Endothelial cell of umbilical vein (primary cell): ENCODE data around the gene NFATC1. TPM values are rescaled to one million over a fixed set of nuclear protein-coding genes. Genes with fewer than 3 reads are reported as not detected.

Experiments
- BruUV-seq: library from RNA; stranded (reverse); fragments of 400-500 nt; replicated peaks from 2 replicates; lab custom pipeline; 2021; lab: Mats Ljungman, UMichigan
- CTCF ChIA-PET: fragments of 300-600, 350-600 bp; sonication (Branson Sonifier 250); formaldehyde crosslinking; loops from one replicate; lab custom pipeline; 2021; ENCODE audit warnings: antibody characterized with exemption, inconsistent platforms; lab: Charles Lee
- POLR2A ChIA-PET: fragments of 300-600, 350-600 bp; sonication (Branson Sonifier 250); formaldehyde crosslinking; loops from one replicate; lab custom pipeline; 2021; ENCODE audit warnings: antibody characterized with exemption, inconsistent platforms; lab: Charles Lee
- DNase-seq: peaks from one replicate; pipeline ENCODE4 v3.0.0-alpha.2; 2011; ENCODE audit warnings: low read depth, low spot score
- FAIRE-seq: peaks from 2 replicates; lab custom pipeline; 2011; peaks lifted over from hg19 to GRCh38; lab: Jason Lieb, UNC
- H2AFZ ChIP-seq: 2 replicates; pipeline ENCODE4 v1.6.0; 2012; ENCODE audit warnings: low read depth, low read length, control low read depth, inconsistent platforms
- H3K27ac ChIP-seq: 2 replicates; pipeline ENCODE4 v1.5.1; 2011; ENCODE audit warnings: low read depth, mild to moderate bottlenecking, control low read depth, low read length, moderate library complexity; ENCODE audit not compliant: insufficient read depth
- H3K27me3 ChIP-seq, 2 experiments: 2 replicates each; pipeline versions ENCODE4 v1.6.0 to v1.6.1; 2011; ENCODE audit warnings: low read length in 2 of 2, mixed read lengths in 1 of 2; ENCODE audit not compliant: control insufficient read depth in 2 of 2, insufficient read depth in 2 of 2
- H3K36me3 ChIP-seq, 2 experiments: 2 replicates in 1 of 2; 3 replicates in 1 of 2; pipeline ENCODE4 v1.5.1; 2011; ENCODE audit warnings: low read length in 2 of 2, mild to moderate bottlenecking in 1 of 2, moderate library complexity in 1 of 2; ENCODE audit not compliant: control insufficient read depth in 2 of 2, insufficient read depth in 2 of 2; ENCODE audit errors: extremely low read depth in 1 of 2
- H3K4me1 ChIP-seq: 3 replicates; pipeline ENCODE4 v1.5.1; 2011; ENCODE audit warnings: mild to moderate bottlenecking, low read length; ENCODE audit not compliant: control insufficient read depth, insufficient read depth; ENCODE audit errors: extremely low read depth
- H3K4me2 ChIP-seq: 2 replicates; pipeline ENCODE4 v1.6.1; 2011; ENCODE audit warnings: low read length, control low read depth, mixed read lengths; ENCODE audit not compliant: insufficient read depth
- H3K4me3 ChIP-seq, 3 experiments: fragments of 200-600 bp in 1 of 3; sonication (generic), shearing (Covaris generic) in 1 of 3; replicated peaks in 1 of 3; 2 replicates each; pipeline ENCODE4 v1.5.1; 2011 to 2016; ENCODE audit warnings: control low read depth in 3 of 3, low read length in 3 of 3, mild to moderate bottlenecking in 2 of 3, inconsistent platforms in 1 of 3, low read depth in 1 of 3, moderate library complexity in 1 of 3; ENCODE audit not compliant: insufficient read depth in 1 of 3
- H3K79me2 ChIP-seq: 2 replicates; pipeline ENCODE4 v1.6.0; 2012; ENCODE audit warnings: low read length, inconsistent platforms; ENCODE audit not compliant: control insufficient read depth, insufficient read depth
- H3K9ac ChIP-seq: replicated peaks from 2 replicates; pipeline ENCODE3; 2011; ENCODE audit warnings: low read length, control low read depth; ENCODE audit not compliant: insufficient read depth; ENCODE audit errors: extremely low read depth
- H3K9me1 ChIP-seq: replicated peaks from 3 replicates; pipeline ENCODE4 v1.6.0; 2011; ENCODE audit warnings: mild to moderate bottlenecking, low read length; ENCODE audit not compliant: control insufficient read depth, insufficient read depth; ENCODE audit errors: extremely low read depth
- H3K9me3 ChIP-seq: replicated peaks from 2 replicates; pipeline ENCODE4 v1.5.1; 2012; ENCODE audit warnings: low read length, inconsistent platforms; ENCODE audit not compliant: control insufficient read depth, insufficient read depth
- H4K20me1 ChIP-seq: replicated peaks from 2 replicates; pipeline ENCODE3; 2011; ENCODE audit warnings: mild to moderate bottlenecking, low read length; ENCODE audit not compliant: control insufficient read depth, insufficient read depth; ENCODE audit errors: extremely low read depth
- EZH2 ChIP-seq: IDR thresholded peaks from 2 replicates; pipeline ENCODE4 v1.6.1; 2012; ENCODE audit warnings: borderline replicate concordance, low read depth, mild to moderate bottlenecking, moderate library complexity, low read length, inconsistent platforms; ENCODE audit not compliant: severe bottlenecking
- FOS ChIP-seq: IDR thresholded peaks from 2 replicates; pipeline ENCODE4 v1.6.1; 2011; ENCODE audit warnings: mild to moderate bottlenecking, low read length, moderate library complexity, borderline replicate concordance; ENCODE audit not compliant: insufficient read depth
- GATA2 ChIP-seq: IDR thresholded peaks from 2 replicates; pipeline ENCODE4 v1.7.0; 2011; ENCODE audit warnings: low read depth, mild to moderate bottlenecking, moderate library complexity, mixed read lengths, low read length; ENCODE audit not compliant: insufficient read length, insufficient read depth
- JUN ChIP-seq: IDR thresholded peaks from 2 replicates; pipeline ENCODE4 v1.6.1; 2011; ENCODE audit warnings: borderline replicate concordance, low read depth; ENCODE audit not compliant: insufficient read length, insufficient read depth
- MYC ChIP-seq: IDR thresholded peaks from one replicate; pipeline ENCODE4 v1.6.1; 2011; ENCODE audit warnings: mild to moderate bottlenecking, low read depth, low read length
- POLR2A ChIP-seq: IDR thresholded peaks from 2 replicates; pipeline ENCODE4 v1.6.1; 2012; ENCODE audit warnings: low read depth, mild to moderate bottlenecking, control low read depth, low read length
- POLR2AphosphoS5 ChIP-seq: IDR thresholded peaks from 2 replicates; pipeline ENCODE4 v1.6.1; 2012; ENCODE audit warnings: low read depth, mild to moderate bottlenecking, control low read depth, low read length, moderate library complexity; ENCODE audit not compliant: insufficient read depth
- dilution Hi-C: fragments of 300-500 bp; cut with MboI; formaldehyde crosslinking; loops from one replicate; pipeline ENCODE4 v1.15.0; 2019; ENCODE audit warnings: low sequenced_read_pairs; ENCODE audit not compliant: extremely low pct_ligation_motif_present
- intact Hi-C: fragments of 100-400 bp; cut with micrococcal nuclease; formaldehyde crosslinking; loops from one replicate; pipeline ENCODE4 v1.10.0; 2022
- polyA plus RNA-seq, 4 experiments: library from polyadenylated mRNA; depleted of rRNA in 3 of 4; stranded (reverse) in 3 of 4; unstranded in 1 of 4; fragments of >200 nt; gene quantifications; 2 replicates each; pipeline versions ENCODE4 v1.2.1 to v1.2.3, GENCODE V29; 2011 to 2012; ENCODE audit warnings: missing spikeins in 1 of 4
- total RNA-seq: library from RNA; stranded (reverse); gene quantifications from 2 replicates; pipeline ENCODE4 v1.2.3, GENCODE V29; 2021
- TF ChIP-seq, protein P1 (sequence below): IDR thresholded peaks from 2 replicates; pipeline ENCODE4 v1.6.1; 2011; ENCODE audit not compliant: insufficient read depth, insufficient read length
- TF ChIP-seq, protein P2 (sequence below), 2 donors: IDR thresholded peaks; 1 replicate in 1 of 2; 2 replicates in 1 of 2; pipeline ENCODE4 v1.5.1; 2011; ENCODE audit warnings: low read length in 2 of 2, mild to moderate bottlenecking in 2 of 2, moderate library complexity in 2 of 2, control low read depth in 1 of 2, inconsistent platforms in 1 of 2, low read depth in 1 of 2; ENCODE audit not compliant: insufficient read depth in 1 of 2; ENCODE audit errors: extremely low read depth in 1 of 2

The NFATC1 gene
- total and polyA plus RNA-seq, 2 donors (not counting 3 experiments of a cell fraction or from before 2014, with no cell fraction given) = 11.1 to 30.0 TPM

- no TSS peak for BruUV-seq
- no peaks in the 10 kb centered on the region for H4K20me1 ChIP-seq
- no peak overlapping the region for H3K9ac ChIP-seq
- H3K4me2 ChIP-seq = no peak overlapping the region
- no peaks in the 10 kb centered on the region for H3K27me3 ChIP-seq
- TF ChIP-seq, protein P1, sequence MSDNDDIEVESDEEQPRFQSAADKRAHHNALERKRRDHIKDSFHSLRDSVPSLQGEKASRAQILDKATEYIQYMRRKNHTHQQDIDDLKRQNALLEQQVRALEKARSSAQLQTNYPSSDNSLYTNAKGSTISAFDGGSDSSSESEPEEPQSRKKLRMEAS = no peak
- TF ChIP-seq, protein P2, sequence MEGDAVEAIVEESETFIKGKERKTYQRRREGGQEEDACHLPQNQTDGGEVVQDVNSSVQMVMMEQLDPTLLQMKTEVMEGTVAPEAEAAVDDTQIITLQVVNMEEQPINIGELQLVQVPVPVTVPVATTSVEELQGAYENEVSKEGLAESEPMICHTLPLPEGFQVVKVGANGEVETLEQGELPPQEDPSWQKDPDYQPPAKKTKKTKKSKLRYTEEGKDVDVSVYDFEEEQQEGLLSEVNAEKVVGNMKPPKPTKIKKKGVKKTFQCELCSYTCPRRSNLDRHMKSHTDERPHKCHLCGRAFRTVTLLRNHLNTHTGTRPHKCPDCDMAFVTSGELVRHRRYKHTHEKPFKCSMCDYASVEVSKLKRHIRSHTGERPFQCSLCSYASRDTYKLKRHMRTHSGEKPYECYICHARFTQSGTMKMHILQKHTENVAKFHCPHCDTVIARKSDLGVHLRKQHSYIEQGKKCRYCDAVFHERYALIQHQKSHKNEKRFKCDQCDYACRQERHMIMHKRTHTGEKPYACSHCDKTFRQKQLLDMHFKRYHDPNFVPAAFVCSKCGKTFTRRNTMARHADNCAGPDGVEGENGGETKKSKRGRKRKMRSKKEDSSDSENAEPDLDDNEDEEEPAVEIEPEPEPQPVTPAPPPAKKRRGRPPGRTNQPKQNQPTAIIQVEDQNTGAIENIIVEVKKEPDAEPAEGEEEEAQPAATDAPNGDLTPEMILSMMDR (IDR thresholded peaks at IDR 0.05; ENCODE audit: extremely low read depth in 1 of 2, insufficient read depth in 1 of 2, low read depth in 1 of 2, low read length in 2 of 2) = no peak
- TF ChIP-seq EZH2 = no peak
- TF ChIP-seq POLR2A = no peak
- TF ChIP-seq JUN = no peak
- TF ChIP-seq FOS = no peak
- no peak for TF ChIP-seq MYC
- no peak for TF ChIP-seq POLR2AphosphoS5
- TF ChIP-seq GATA2 = no peak
- POLR2A ChIA-PET = no interaction called here
- no peak overlapping the region for H3K4me3 ChIP-seq
- no peak overlapping the region for H2AFZ ChIP-seq
- no peaks in the 10 kb centered on the region for H3K36me3 ChIP-seq
- no peaks in the 10 kb centered on the region for H3K4me1 ChIP-seq
- H3K9me1 ChIP-seq = no peaks in the 10 kb centered on the region
- H3K9me3 ChIP-seq = no peaks in the 10 kb centered on the region
- dilution Hi-C loops = no loop called here
- H3K79me2 ChIP-seq = no peaks in the 10 kb centered on the region
- no peak for FAIRE-seq
- no peak for DNase-seq
- CTCF ChIA-PET = interaction anchor here (1.1 to 6.3 kb wide), 6 partner anchors 9 to 299 kb away, joined by 3 to 62 read pairs (median 23); no protein-coding TSS in a partner anchor
- no peak overlapping the region for H3K27ac ChIP-seq
- intact Hi-C loops = loop anchor here (1.0 to 10.0 kb wide), 2 partner anchors 146 to 653 kb away; partner anchors contain the start of gene RBFA
Measured at GRCh38 chr18:79381811-79382311, 13.9 kb upstream of the NFATC1 start.
